Thyroid gland (tissue), 4 donors: ENCODE data around the gene P2RX6. TPM values are rescaled to one million over a fixed set of nuclear protein-coding genes. Genes with fewer than 3 reads are reported as not detected.

Experiments
- DNase-seq, 2 donors: peaks; one replicate each; pipeline ENCODE4 v3.0.0-alpha.2; 2019
- H3K27ac ChIP-seq, 3 donors: fragments of 200-600 bp; sonication (generic); 1 replicate in 2 of 3; 2 replicates in 1 of 3; pipeline ENCODE4 v1.5.1; 2016 to 2019; ENCODE audit warnings: mild to moderate bottlenecking in 1 of 3, moderate library complexity in 1 of 3
- H3K27me3 ChIP-seq: fragments of 200-600 bp; sonication (generic); one replicate; pipeline ENCODE4 v1.5.1; 2019
- H3K36me3 ChIP-seq, 2 donors: fragments of 200-600 bp; sonication (generic); one replicate each; pipeline ENCODE4 v1.5.1; 2016 to 2019
- H3K4me1 ChIP-seq, 2 donors: fragments of 200-600 bp; sonication (generic); one replicate each; pipeline ENCODE4 v1.5.1; 2017 to 2019
- H3K4me3 ChIP-seq, 3 donors: fragments of 200-600 bp; sonication (generic); replicated peaks in 1 of 3; 1 replicate in 2 of 3; 2 replicates in 1 of 3; pipeline ENCODE4 v1.5.1; 2016; ENCODE audit warnings: mild to moderate bottlenecking in 1 of 3
- H3K9me3 ChIP-seq: fragments of 200-600 bp; sonication (generic); one replicate; pipeline ENCODE4 v1.5.1; 2017
- CTCF ChIP-seq, 6 experiments: fragments of 200-600 bp in 3 of 6; fragments of 450-650 bp in 3 of 6; sonication (generic) in 3 of 6; IDR thresholded peaks; one replicate each; pipeline ENCODE4 v1.5.1; 2016 to 2019; ENCODE audit warnings: antibody characterized with exemption in 6 of 6, mild to moderate bottlenecking in 2 of 6, inconsistent platforms in 1 of 6, moderate library complexity in 1 of 6
- POLR2A ChIP-seq, 2 donors: fragments of 450-650 bp; IDR thresholded peaks; one replicate each; pipeline ENCODE4 v1.6.1; 2017; ENCODE audit warnings: antibody characterized with exemption in 2 of 2, mild to moderate bottlenecking in 2 of 2, moderate library complexity in 1 of 2
- WGBS, 2 donors: methylation state at CpG; one replicate each; pipeline ENCODE4 v1.1.5; 2017; 5-methylcytosine and 5-hydroxymethylcytosine counted together
- intact Hi-C: fragments of 100-400 bp; cut with DNase I; formaldehyde crosslinking; loops from one replicate; pipeline ENCODE4 v1.15.1; 2023
- total RNA-seq, 4 donors: library from RNA; depleted of rRNA; stranded (reverse); fragments of >200 nt; gene quantifications; one replicate each; pipeline ENCODE4 v1.2.3, GENCODE V29; 2016

P2RX6 gene
- total RNA-seq, 4 donors from 2014 or later: 0.40 TPM; not detected in 3

- no peaks in the 10 kb centered on the region for H3K27me3 ChIP-seq
- intact Hi-C loops: no loop called here
- no peaks in the 10 kb centered on the region for H3K4me1 ChIP-seq
- no peak for DNase-seq
- no peak overlapping the region for H3K27ac ChIP-seq
- H3K9me3 ChIP-seq: no peaks in the 10 kb centered on the region
- WGBS, 2 donors: 83 to 89% methylated on average over 16 to 20 of the region's 21 CpGs
- H3K36me3 ChIP-seq: peaks cover 21 to 37% of the 10 kb centered on the region in 2 donors
- no peak overlapping the region for H3K4me3 ChIP-seq
- TF ChIP-seq CTCF (IDR thresholded peaks at IDR 0.05) (no peak), POLR2A (IDR thresholded peaks at IDR 0.05) (no peak)
Measured at GRCh38 chr22:20990184-20991180, 24.5 kb upstream of the P2RX6 start.

- Histone ChIP-seq H3K9me3 (no peaks in the 10 kb centered on the region), H3K36me3 (peaks cover 21 to 37% of the 10 kb centered on the region in 2 donors), H3K27ac (no peak overlapping the region), H3K27me3 (no peaks in the 10 kb centered on the region), H3K4me3 (no peak overlapping the region), H3K4me1 (no peaks in the 10 kb centered on the region)
- 92 to 96% methylated on average over 14 to 16 of the region's 24 CpGs for WGBS, 2 donors
- TF ChIP-seq CTCF (IDR thresholded peaks at IDR 0.05) (no peak), POLR2A (IDR thresholded peaks at IDR 0.05) (no peak)
- no peak for DNase-seq
- intact Hi-C loops: no loop called here
Measured at GRCh38 chr22:20991252-20992055, 23.5 kb upstream of the P2RX6 start.

DNA sequence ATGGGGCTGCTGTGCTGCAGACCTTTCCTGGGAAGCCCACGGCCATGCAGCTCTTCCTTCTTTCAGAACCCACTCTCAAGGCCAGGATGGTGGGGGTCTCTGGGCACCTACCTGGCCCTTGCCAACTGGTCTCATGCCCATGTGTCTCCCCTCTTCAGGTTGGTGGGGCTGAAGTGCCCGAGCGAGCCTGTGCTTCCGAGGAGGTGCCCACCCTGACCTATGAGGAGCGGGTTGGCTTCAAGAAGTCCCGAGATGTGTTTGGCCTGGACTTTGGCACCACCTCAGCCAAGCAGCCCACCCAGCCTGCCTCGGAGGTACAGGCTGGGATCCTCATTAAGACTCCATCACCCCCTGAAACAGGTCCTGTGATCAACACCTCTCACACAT is 22.9 kb upstream of the P2RX6 start:
- Histone ChIP-seq H3K36me3 (peaks cover 21 to 34% of the 10 kb centered on the region in 2 donors), H3K27me3 (no peaks in the 10 kb centered on the region), H3K4me3 (no peak overlapping the region), H3K27ac (no peak overlapping the region), H3K9me3 (no peaks in the 10 kb centered on the region), H3K4me1 (no peaks in the 10 kb centered on the region)
- WGBS, 2 donors: 79 to 100% methylated on average over 4 of the region's 7 CpGs
- intact Hi-C loops: no loop called here
- no peak for TF ChIP-seq POLR2A (IDR thresholded peaks at IDR 0.05)
- TF ChIP-seq CTCF (IDR thresholded peaks at IDR 0.05): no peak
- no peak for DNase-seq

GRCh38 chr22:20992456-20993303 is 22.3 kb upstream of the P2RX6 start:
- TF ChIP-seq POLR2A (IDR thresholded peaks at IDR 0.05) (no peak), CTCF (IDR thresholded peaks at IDR 0.05) (no peak)
- no peaks in the 10 kb centered on the region for H3K4me1 ChIP-seq
- DNase-seq: no peak
- WGBS, 2 donors: 89 to 92% methylated on average over 16 to 21 of the region's 21 CpGs
- intact Hi-C loops: no loop called here
- H3K9me3 ChIP-seq: no peaks in the 10 kb centered on the region
- no peak overlapping the region for H3K27ac ChIP-seq
- H3K27me3 ChIP-seq: no peaks in the 10 kb centered on the region
- peaks cover 17 to 29% of the 10 kb centered on the region in 2 donors for H3K36me3 ChIP-seq
- no peak overlapping the region for H3K4me3 ChIP-seq
